ENCODE data around the gene SEMA3E. TPM values are rescaled to one million over a fixed set of nuclear protein-coding genes. Genes with fewer than 3 reads are reported as not detected.

SEMA3E gene
- total RNA-seq, 2 experiments from 2014 or later: not detected

- H3K36me3 Mint-ChIP-seq (ENCODE audit: low read depth): no peaks in the 10 kb centered on the region
- ChIA-PET CTCF (no interaction called here), POLR2A (no interaction called here)
- no peaks in the 10 kb centered on the region for H3K27me3 Mint-ChIP-seq
- intact Hi-C loops (cut with micrococcal nuclease): no loop called here
- ATAC-seq (no peak), DNase-seq (peak; percentile 1)
- TF ChIP-seq CTCF (IDR thresholded peaks at IDR 0.05): no peak
- H3K4me3 Mint-ChIP-seq: no peak overlapping the region
- no peaks in the 10 kb centered on the region for H3K9me3 Mint-ChIP-seq
- no peak overlapping the region for H3K27ac Mint-ChIP-seq
- no peaks in the 10 kb centered on the region for H3K4me1 Mint-ChIP-seq (ENCODE audit: low read depth)
These were observed 173.5 kb downstream of the SEMA3E start for GRCh38 chr7:83475420-83475819.

DNA sequence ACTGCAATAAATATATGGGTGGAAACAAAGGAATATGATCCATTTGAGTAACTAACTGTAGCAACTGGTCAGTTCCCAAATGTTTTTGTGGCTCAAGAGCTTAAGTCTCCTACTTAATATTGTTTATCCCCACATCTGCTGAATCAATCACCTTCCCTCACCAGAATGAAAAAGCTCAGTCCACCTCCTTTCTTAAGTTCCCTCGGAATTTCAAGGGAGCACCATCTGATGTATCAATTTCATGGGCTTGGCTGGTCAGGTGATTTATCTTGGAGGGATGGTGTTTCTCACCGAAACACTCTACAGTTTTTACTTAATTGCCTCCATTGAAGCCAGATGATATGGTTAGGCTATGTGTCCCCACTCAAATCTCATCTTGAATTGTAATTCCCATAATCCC lies 176.6 kb downstream of the SEMA3E start:
- Mint-ChIP-seq H3K9me3 (no peaks in the 10 kb centered on the region), H3K4me3 (no peak overlapping the region), H3K27ac (no peak overlapping the region), H3K4me1 (ENCODE audit: low read depth) (no peaks in the 10 kb centered on the region), H3K27me3 (no peaks in the 10 kb centered on the region), H3K36me3 (ENCODE audit: low read depth) (no peaks in the 10 kb centered on the region)
- ATAC-seq (no peak), DNase-seq (no peak)
- CTCF ChIA-PET: no interaction called here
- POLR2A ChIA-PET: no interaction called here
- intact Hi-C loops (cut with micrococcal nuclease): no loop called here
- TF ChIP-seq CTCF (IDR thresholded peaks at IDR 0.05): no peak

DNA sequence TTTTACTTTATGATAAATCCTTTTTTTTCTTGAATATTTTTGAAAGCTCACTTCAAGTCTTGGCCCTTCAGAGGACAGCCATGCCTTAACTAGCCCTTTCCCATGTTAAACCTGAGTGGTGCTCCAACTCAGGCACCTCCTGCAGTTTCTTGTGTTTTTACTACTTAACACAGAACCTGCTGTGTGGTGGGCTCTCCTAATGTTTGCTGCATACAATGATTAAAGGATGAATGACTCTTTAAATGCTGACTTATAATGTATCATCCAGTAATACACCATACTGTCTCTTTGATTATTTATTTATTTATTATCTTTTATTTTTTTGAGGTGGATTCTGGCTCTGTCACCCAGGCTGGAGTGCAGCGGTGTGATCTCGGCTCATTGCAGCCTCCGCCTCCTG lies 179.4 kb downstream of the SEMA3E start:
- DNase-seq: no peak
- Mint-ChIP-seq H3K27me3 (no peaks in the 10 kb centered on the region), H3K36me3 (ENCODE audit: low read depth) (no peaks in the 10 kb centered on the region), H3K27ac (no peak overlapping the region), H3K4me1 (ENCODE audit: low read depth) (no peaks in the 10 kb centered on the region), H3K4me3 (no peak overlapping the region), H3K9me3 (no peaks in the 10 kb centered on the region)
- CTCF ChIA-PET: no interaction called here
- TF ChIP-seq CTCF (IDR thresholded peaks at IDR 0.05): no peak
- intact Hi-C loops (cut with micrococcal nuclease): no loop called here
- ATAC-seq: no peak
- POLR2A ChIA-PET: no interaction called here

DNA sequence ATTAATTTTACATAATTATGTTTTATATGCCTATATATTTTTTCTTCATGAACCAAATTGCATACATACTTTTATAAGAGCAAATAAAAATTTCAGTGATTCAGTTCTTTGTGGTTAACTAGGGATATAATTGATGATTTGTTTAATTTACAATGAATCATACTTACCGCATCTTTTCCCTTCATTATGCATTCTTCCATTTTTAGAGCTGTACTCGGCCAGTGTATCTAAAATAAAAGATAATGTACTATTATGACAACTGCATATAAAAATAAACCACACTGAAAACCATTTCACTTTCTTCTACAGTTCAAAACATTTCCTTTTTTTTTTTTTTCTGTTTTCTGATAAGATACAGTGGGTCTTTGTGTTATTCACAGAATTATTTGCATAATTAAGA lies 179.9 kb downstream of the SEMA3E start:
- intact Hi-C loops (cut with micrococcal nuclease): no loop called here
- Mint-ChIP-seq H3K9me3 (no peaks in the 10 kb centered on the region), H3K36me3 (ENCODE audit: low read depth) (no peaks in the 10 kb centered on the region), H3K27me3 (no peaks in the 10 kb centered on the region), H3K4me1 (ENCODE audit: low read depth) (no peaks in the 10 kb centered on the region), H3K4me3 (no peak overlapping the region), H3K27ac (no peak overlapping the region)
- no peak for ATAC-seq
- ChIA-PET CTCF (no interaction called here), POLR2A (no interaction called here)
- DNase-seq: no peak
- no peak for TF ChIP-seq CTCF (IDR thresholded peaks at IDR 0.05)

- Mint-ChIP-seq H3K27me3 (no peaks in the 10 kb centered on the region), H3K36me3 (ENCODE audit: low read depth) (no peaks in the 10 kb centered on the region), H3K4me3 (no peak overlapping the region), H3K4me1 (ENCODE audit: low read depth) (no peaks in the 10 kb centered on the region), H3K27ac (no peak overlapping the region), H3K9me3 (no peaks in the 10 kb centered on the region)
- CTCF ChIA-PET: no interaction called here
- DNase-seq (peak; percentile 28), ATAC-seq (peak; percentile 53)
- TF ChIP-seq CTCF (IDR thresholded peaks at IDR 0.05): no peak
- POLR2A ChIA-PET: no interaction called here
- intact Hi-C loops (cut with micrococcal nuclease): no loop called here
These were observed 180.6 kb downstream of the SEMA3E start for GRCh38 chr7:83468251-83468739.

Data from activated CD8-positive, alpha-beta T cell treated with anti-CD3 and anti-CD28 coated beads for 36 hours (primary cell).